ENCODE measurements around the gene OR2AE1.
"Not testable (repeated sequence)": the region's sequence is repeated elsewhere in the genome, so short reads cannot be mapped to it uniquely, and the experiment has no call there.

OR2AE1 gene

GRCh38 chr7:99898836-99899235, 22.0 kb upstream of the OR2AE1 start:
- Histone ChIP-seq H3K4me3 (no peak overlapping the region), H3K4me1 (no peaks in the 10 kb centered on the region), H3K4me2 (no peak overlapping the region), H4K20me1 (no peaks in the 10 kb centered on the region), H3K27me3 (no peaks in the 10 kb centered on the region), H3K27ac (no peak overlapping the region), H3K36me3 (peaks cover 69% of the 10 kb centered on the region), H3K9ac (no peak overlapping the region), H3K9me3 (peaks cover 9% of the 10 kb centered on the region)
- TF ChIP-seq Cebpa-rat (IDR thresholded peaks at IDR 0.05) = no peak

- H3K27me3 ChIP-seq = no peaks in the 10 kb centered on the region
- H3K27ac ChIP-seq = no peak overlapping the region
- no peak for TF ChIP-seq Cebpa-rat (IDR thresholded peaks at IDR 0.05)
- H4K20me1 ChIP-seq = no peaks in the 10 kb centered on the region
- no peaks in the 10 kb centered on the region for H3K4me1 ChIP-seq
- H3K36me3 ChIP-seq = peaks cover 60% of the 10 kb centered on the region
- H3K9me3 ChIP-seq = peaks cover 9% of the 10 kb centered on the region
- H3K9ac ChIP-seq = no peak overlapping the region
- H3K4me2 ChIP-seq = no peak overlapping the region
- no peak overlapping the region for H3K4me3 ChIP-seq
These were observed 21.2 kb upstream of the OR2AE1 start for GRCh38 chr7:99898023-99898357.

GRCh38 chr7:99897322-99898022, 20.6 kb upstream of the OR2AE1 start:
- Histone ChIP-seq H3K9me3 (peaks cover 9% of the 10 kb centered on the region), H3K9ac (no peak overlapping the region), H3K4me3 (no peak overlapping the region), H3K36me3 (peaks cover 60% of the 10 kb centered on the region), H4K20me1 (no peaks in the 10 kb centered on the region), H3K4me2 (no peak overlapping the region), H3K27me3 (no peaks in the 10 kb centered on the region), H3K27ac (no peak overlapping the region), H3K4me1 (no peaks in the 10 kb centered on the region)
- no peak for TF ChIP-seq Cebpa-rat (IDR thresholded peaks at IDR 0.05)

- Histone ChIP-seq H3K27me3 (no peaks in the 10 kb centered on the region), H3K4me1 (no peaks in the 10 kb centered on the region), H3K4me3 (no peak overlapping the region), H3K9ac (no peak overlapping the region), H3K27ac (no peak overlapping the region), H3K36me3 (peaks cover 60% of the 10 kb centered on the region), H3K4me2 (no peak overlapping the region), H4K20me1 (no peaks in the 10 kb centered on the region), H3K9me3 (peaks cover 9% of the 10 kb centered on the region)
- TF ChIP-seq Cebpa-rat (IDR thresholded peaks at IDR 0.05) = no peak
These were observed 17.9 kb upstream of the OR2AE1 start for GRCh38 chr7:99894738-99895137.

- no peak overlapping the region for H3K9ac ChIP-seq
- no peaks in the 10 kb centered on the region for H3K4me1 ChIP-seq
- H3K4me3 ChIP-seq = no peak overlapping the region
- H3K27me3 ChIP-seq = no peaks in the 10 kb centered on the region
- H3K4me2 ChIP-seq = no peak overlapping the region
- no peaks in the 10 kb centered on the region for H4K20me1 ChIP-seq
- H3K27ac ChIP-seq = no peak overlapping the region
- no peak for TF ChIP-seq Cebpa-rat (IDR thresholded peaks at IDR 0.05)
- H3K9me3 ChIP-seq = peaks cover 18% of the 10 kb centered on the region
- H3K36me3 ChIP-seq = peaks cover 55% of the 10 kb centered on the region
These were observed 16.4 kb upstream of the OR2AE1 start for GRCh38 chr7:99893280-99893679.

GRCh38 chr7:99890348-99890747, 13.5 kb upstream of the OR2AE1 start:
- H3K4me1 ChIP-seq, H3K9ac ChIP-seq, H3K27ac ChIP-seq, H3K27me3 ChIP-seq, H3K4me3 ChIP-seq, H4K20me1 ChIP-seq, H3K4me2 ChIP-seq: not testable (repeated sequence)
- peaks cover 18% of the 10 kb centered on the region for H3K9me3 ChIP-seq
- peaks cover 42% of the 10 kb centered on the region for H3K36me3 ChIP-seq

GRCh38 chr7:99888366-99888765, 11.5 kb upstream of the OR2AE1 start:
- not testable (repeated sequence) for H3K9ac ChIP-seq, H3K27me3 ChIP-seq, H3K4me1 ChIP-seq, H4K20me1 ChIP-seq, H3K4me2 ChIP-seq, H3K4me3 ChIP-seq, H3K27ac ChIP-seq
- peaks cover 25% of the 10 kb centered on the region for H3K9me3 ChIP-seq
- peaks cover 42% of the 10 kb centered on the region for H3K36me3 ChIP-seq

GRCh38 chr7:99881370-99881769, 4.5 kb upstream of the OR2AE1 start:
- peaks cover 7% of the 10 kb centered on the region; the same call in 1 of the 2 replicates for H3K9me3 ChIP-seq
- TF ChIP-seq Cebpa-rat (IDR thresholded peaks at IDR 0.05) = no peak
- H4K20me1 ChIP-seq = no peaks in the 10 kb centered on the region
- no peaks in the 10 kb centered on the region for H3K36me3 ChIP-seq
- H3K4me3 ChIP-seq = no peak overlapping the region
- H3K27me3 ChIP-seq = no peaks in the 10 kb centered on the region
- no peak overlapping the region for H3K4me2 ChIP-seq
- H3K27ac ChIP-seq = no peak overlapping the region
- H3K9ac ChIP-seq = no peak overlapping the region
- H3K4me1 ChIP-seq = no peaks in the 10 kb centered on the region

- no peaks in the 10 kb centered on the region for H4K20me1 ChIP-seq
- no peak overlapping the region for H3K9ac ChIP-seq
- H3K27ac ChIP-seq = no peak overlapping the region
- H3K9me3 ChIP-seq = no peaks in the 10 kb centered on the region
- no peaks in the 10 kb centered on the region for H3K27me3 ChIP-seq
- no peaks in the 10 kb centered on the region for H3K36me3 ChIP-seq
- no peak overlapping the region for H3K4me3 ChIP-seq
- H3K4me1 ChIP-seq = no peaks in the 10 kb centered on the region
- no peak for TF ChIP-seq Cebpa-rat (IDR thresholded peaks at IDR 0.05)
- no peak overlapping the region for H3K4me2 ChIP-seq
These were observed 342 bp downstream of the OR2AE1 start for GRCh38 chr7:99876491-99876890.

GRCh38 chr7:99868246-99868645, 8.6 kb downstream of the OR2AE1 start:
- Histone ChIP-seq H4K20me1 (no peaks in the 10 kb centered on the region), H3K36me3 (no peaks in the 10 kb centered on the region)
- TF ChIP-seq Cebpa-rat (IDR thresholded peaks at IDR 0.05) = no peak

GRCh38 chr7:99867477-99867876, 9.4 kb downstream of the OR2AE1 start:
- not testable (repeated sequence) for H3K36me3 ChIP-seq, H4K20me1 ChIP-seq, H3K9me3 ChIP-seq, H3K27ac ChIP-seq, H3K4me1 ChIP-seq, H3K4me2 ChIP-seq, H3K9ac ChIP-seq, H3K4me3 ChIP-seq, H3K27me3 ChIP-seq

More at GRCh38 chr7:99868246-99868645, 8.6 kb downstream of the OR2AE1 start:
- no peak overlapping the region for H3K9ac ChIP-seq
- H3K4me1 ChIP-seq = no peaks in the 10 kb centered on the region
- no peak overlapping the region for H3K4me2 ChIP-seq
- H3K27me3 ChIP-seq = no peaks in the 10 kb centered on the region
- no peak overlapping the region for H3K4me3 ChIP-seq
- H3K27ac ChIP-seq = no peak overlapping the region
- H3K9me3 ChIP-seq = no peaks in the 10 kb centered on the region

Data from BLaER1 (cell line).